WTC11 (cell line): ENCODE data around the gene TWIST2. TPM values are rescaled to one million over a fixed set of nuclear protein-coding genes. Genes with fewer than 3 reads are reported as not detected.

Source experiments
- ATAC-seq: fragments of 200-7000 bp; cut with Tn5 transposase; 2 replicates; pipeline ENCODE4 v1.10.0; 2021; ENCODE audit warnings: mild to moderate bottlenecking, moderate library complexity
- CTCF ChIA-PET: fragments of 300-600 bp; sonication (Branson Sonifier 250); formaldehyde crosslinking; loops from one replicate; lab custom pipeline; 2021; ENCODE audit warnings: antibody characterized with exemption; lab: Charles Lee
- POLR2A ChIA-PET: fragments of 350-600 bp; sonication (Branson Sonifier 250); formaldehyde crosslinking; loops from one replicate; lab custom pipeline; 2021; ENCODE audit warnings: antibody characterized with exemption; lab: Charles Lee
- DNase-seq: peaks from one replicate; pipeline ENCODE4 v3.0.0; 2021; ENCODE audit warnings: low spot score
- H3K27ac Mint-ChIP-seq: 2 replicates; pipeline ENCODE4 v1.8.0; 2021; ENCODE audit warnings: mixed read lengths
- H3K27me3 Mint-ChIP-seq: 2 replicates; pipeline ENCODE4 v1.8.0; 2021; ENCODE audit warnings: low read depth, mild to moderate bottlenecking, moderate library complexity, mixed read lengths
- H3K36me3 Mint-ChIP-seq: 2 replicates; pipeline ENCODE4 v1.8.0; 2021; ENCODE audit warnings: mixed read lengths
- H3K4me1 Mint-ChIP-seq: 2 replicates; pipeline ENCODE4 v1.8.0; 2022; ENCODE audit warnings: mixed read lengths
- H3K4me3 Mint-ChIP-seq: 2 replicates; pipeline ENCODE4 v1.8.0; 2021; ENCODE audit warnings: mild to moderate bottlenecking, moderate library complexity, mixed read lengths
- H3K9me3 Mint-ChIP-seq: 2 replicates; pipeline ENCODE4 v1.8.0; 2021; ENCODE audit warnings: mixed read lengths
- ATF1 ChIP-seq: sonication (generic); formaldehyde crosslinking; IDR thresholded peaks from 2 replicates; pipeline ENCODE4 v1.8.1; 2023; ENCODE audit warnings: mild to moderate bottlenecking, moderate library complexity, missing genetic modification reagents
- CBFB ChIP-seq: sonication (generic); formaldehyde crosslinking; IDR thresholded peaks from 2 replicates; pipeline ENCODE4 v1.8.1; 2022; ENCODE audit warnings: mild to moderate bottlenecking, low read depth, missing genetic modification reagents
- EMX1 ChIP-seq: fragments of 250-450 bp; sonication (Bioruptor Pico); IDR thresholded peaks from 2 replicates; pipeline ENCODE4 v1.8.0; 2021; ENCODE audit warnings: mild to moderate bottlenecking
- FOXP1 ChIP-seq: sonication (generic); formaldehyde crosslinking; IDR thresholded peaks from 2 replicates; pipeline ENCODE4 v1.8.0; 2022; ENCODE audit warnings: missing genetic modification reagents, mild to moderate bottlenecking, moderate library complexity, borderline replicate concordance
- GABPB1 ChIP-seq: sonication (generic); formaldehyde crosslinking; IDR thresholded peaks from 2 replicates; pipeline ENCODE4 v1.8.1; 2023; ENCODE audit warnings: mild to moderate bottlenecking, missing genetic modification reagents
- IRF2 ChIP-seq: sonication (generic); formaldehyde crosslinking; IDR thresholded peaks from 2 replicates; pipeline ENCODE4 v1.8.0; 2022; ENCODE audit warnings: low read depth, missing genetic modification reagents, borderline replicate concordance
- JAZF1 ChIP-seq: fragments of 250-450 bp; sonication (Bioruptor Pico); IDR thresholded peaks from 2 replicates; pipeline ENCODE4 v1.9.0; 2021; ENCODE audit warnings: moderate library complexity, mild to moderate bottlenecking, inconsistent platforms
- NR1H2 ChIP-seq: sonication (generic); formaldehyde crosslinking; IDR thresholded peaks from 2 replicates; pipeline ENCODE4 v1.9.0; 2021; ENCODE audit warnings: mild to moderate bottlenecking, moderate library complexity, missing genetic modification reagents
- PRRX2 ChIP-seq: fragments of 250-450 bp; sonication (Bioruptor Pico); IDR thresholded peaks from 2 replicates; pipeline ENCODE4 v1.8.0; 2021; ENCODE audit warnings: mild to moderate bottlenecking
- SOX15 ChIP-seq: fragments of 250-450 bp; sonication (Bioruptor Pico); IDR thresholded peaks from 2 replicates; pipeline ENCODE4 v1.9.0; 2021; ENCODE audit warnings: mild to moderate bottlenecking
- TCF7 ChIP-seq: sonication (generic); formaldehyde crosslinking; IDR thresholded peaks from 2 replicates; pipeline ENCODE4 v1.8.0; 2022; ENCODE audit warnings: mild to moderate bottlenecking, low read depth, missing genetic modification reagents, moderate library complexity
- TP53 ChIP-seq: sonication (generic); formaldehyde crosslinking; IDR thresholded peaks from 2 replicates; pipeline ENCODE4 v1.8.1; 2023; ENCODE audit warnings: mild to moderate bottlenecking, missing genetic modification reagents
- ZNF416 ChIP-seq: fragments of 250-450 bp; sonication (Bioruptor Pico); IDR thresholded peaks from 2 replicates; pipeline ENCODE4 v1.9.0; 2021; ENCODE audit warnings: mild to moderate bottlenecking, inconsistent platforms
- total RNA-seq: library from RNA; stranded (reverse); gene quantifications from 3 replicates; pipeline ENCODE4 v1.2.3, GENCODE V29; 2021
- TF ChIP-seq, protein P1 (sequence below): sonication (generic); formaldehyde crosslinking; IDR thresholded peaks from 2 replicates; pipeline ENCODE4 v1.8.1; 2022; ENCODE audit warnings: low read depth, mild to moderate bottlenecking, moderate library complexity, missing genetic modification reagents, borderline replicate concordance
- TF ChIP-seq, protein P2 (sequence below): sonication (generic); formaldehyde crosslinking; IDR thresholded peaks from 2 replicates; pipeline ENCODE4 v1.8.0; 2022; ENCODE audit warnings: missing genetic modification reagents
- TF ChIP-seq, protein P3 (sequence below): fragments of 250-450 bp; sonication (Bioruptor Pico); conservative IDR thresholded peaks from 2 replicates; pipeline ENCODE4 v1.9.0; 2021; ENCODE audit warnings: mild to moderate bottlenecking
- TF ChIP-seq, protein P4 (sequence below): sonication (generic); formaldehyde crosslinking; IDR thresholded peaks from 2 replicates; pipeline ENCODE4 v1.8.1; 2023; ENCODE audit warnings: mild to moderate bottlenecking, missing genetic modification reagents
- TF ChIP-seq, protein P5 (sequence below): sonication (generic); formaldehyde crosslinking; IDR thresholded peaks from 2 replicates; pipeline ENCODE4 v1.8.0; 2022; ENCODE audit warnings: mild to moderate bottlenecking, missing genetic modification reagents
- TF ChIP-seq, protein P6 (sequence below): sonication (generic); formaldehyde crosslinking; IDR thresholded peaks from 2 replicates; pipeline ENCODE4 v1.8.1; 2022; ENCODE audit warnings: mild to moderate bottlenecking, moderate library complexity, missing genetic modification reagents
- TF ChIP-seq, protein P7 (sequence below): fragments of 250-450 bp; sonication (Bioruptor Pico); IDR thresholded peaks from 2 replicates; pipeline ENCODE4 v1.9.0; 2021; ENCODE audit warnings: mild to moderate bottlenecking
- TF ChIP-seq, protein P8 (sequence below): sonication (generic); formaldehyde crosslinking; IDR thresholded peaks from 2 replicates; pipeline ENCODE4 v1.8.1; 2023; ENCODE audit warnings: mild to moderate bottlenecking, missing genetic modification reagents, moderate library complexity
- TF ChIP-seq, protein P9 (sequence below): sonication (generic); formaldehyde crosslinking; IDR thresholded peaks from 2 replicates; pipeline ENCODE4 v1.8.0; 2022; ENCODE audit warnings: mild to moderate bottlenecking, missing genetic modification reagents

The TWIST2 gene
- total RNA-seq, 1 experiment from 2014 or later: 5.7 TPM

DNA sequence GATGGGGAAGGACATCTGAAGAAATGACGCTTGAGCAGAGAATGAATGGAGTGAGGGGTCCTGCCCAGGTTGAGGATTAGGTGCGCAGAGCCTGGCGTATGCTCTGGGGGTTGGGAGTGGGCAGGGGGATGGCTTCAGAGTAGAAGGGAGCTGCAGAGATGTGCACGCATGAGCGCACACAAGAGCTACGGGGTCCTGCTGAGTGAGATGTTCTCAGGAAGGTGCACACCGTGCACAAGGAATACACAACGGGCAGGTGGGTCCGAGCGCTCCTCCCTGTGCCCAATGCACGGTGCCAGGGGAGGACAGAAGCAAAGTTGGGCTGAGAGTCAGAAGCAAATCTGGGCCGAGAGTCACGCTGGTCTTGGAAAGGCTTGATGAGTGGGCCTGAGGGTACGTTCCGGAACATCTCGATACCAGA lies 25.5 kb downstream of the TWIST2 start (continued):
- no peak for TF ChIP-seq SOX15
- TF ChIP-seq, protein P1, sequence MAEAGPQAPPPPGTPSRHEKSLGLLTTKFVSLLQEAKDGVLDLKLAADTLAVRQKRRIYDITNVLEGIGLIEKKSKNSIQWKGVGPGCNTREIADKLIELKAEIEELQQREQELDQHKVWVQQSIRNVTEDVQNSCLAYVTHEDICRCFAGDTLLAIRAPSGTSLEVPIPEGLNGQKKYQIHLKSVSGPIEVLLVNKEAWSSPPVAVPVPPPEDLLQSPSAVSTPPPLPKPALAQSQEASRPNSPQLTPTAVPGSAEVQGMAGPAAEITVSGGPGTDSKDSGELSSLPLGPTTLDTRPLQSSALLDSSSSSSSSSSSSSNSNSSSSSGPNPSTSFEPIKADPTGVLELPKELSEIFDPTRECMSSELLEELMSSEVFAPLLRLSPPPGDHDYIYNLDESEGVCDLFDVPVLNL: no peak

DNA sequence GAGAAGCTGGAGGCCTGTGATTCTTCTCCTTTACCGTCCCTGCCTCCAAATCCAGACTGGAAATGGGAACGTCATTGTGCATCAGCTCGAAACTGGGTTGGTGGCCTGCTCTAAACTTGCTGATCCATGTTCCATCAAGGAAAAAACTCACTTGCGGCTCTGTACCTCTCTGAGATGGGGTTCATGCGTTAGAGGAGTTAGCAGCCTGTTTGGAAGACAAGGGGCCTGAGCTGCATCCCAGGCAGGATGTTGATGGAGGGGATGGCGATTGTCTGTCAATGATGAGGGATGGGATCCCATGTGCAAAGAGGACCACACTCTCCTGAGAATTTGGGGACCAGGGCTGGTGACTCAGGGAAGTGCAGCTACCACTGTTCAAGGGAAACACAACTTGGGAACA lies 26.0 kb downstream of the TWIST2 start:
- DNase-seq: no peak
- POLR2A ChIA-PET: interaction anchor here (0.6 kb wide), 1 partner anchor 1152 kb away, joined by 3 read pairs; no protein-coding TSS in a partner anchor
- no peaks in the 10 kb centered on the region for H3K27me3 Mint-ChIP-seq

More for the DNA sequence above, 26.0 kb downstream of the TWIST2 start:
- no peak overlapping the region for H3K27ac Mint-ChIP-seq
- CTCF ChIA-PET: interaction anchor here (0.6 to 1.2 kb wide), 3 partner anchors 26 to 145 kb away, joined by 3 to 4 read pairs (median 4); partner anchors contain the start of gene TWIST2
- no peaks in the 10 kb centered on the region for H3K4me1 Mint-ChIP-seq
- ATAC-seq: no peak
- H3K9me3 Mint-ChIP-seq: no peaks in the 10 kb centered on the region; the same call in 1 of the 2 replicates
- H3K36me3 Mint-ChIP-seq: no peaks in the 10 kb centered on the region
- no peak overlapping the region for H3K4me3 Mint-ChIP-seq
- TF ChIP-seq, protein P2, sequence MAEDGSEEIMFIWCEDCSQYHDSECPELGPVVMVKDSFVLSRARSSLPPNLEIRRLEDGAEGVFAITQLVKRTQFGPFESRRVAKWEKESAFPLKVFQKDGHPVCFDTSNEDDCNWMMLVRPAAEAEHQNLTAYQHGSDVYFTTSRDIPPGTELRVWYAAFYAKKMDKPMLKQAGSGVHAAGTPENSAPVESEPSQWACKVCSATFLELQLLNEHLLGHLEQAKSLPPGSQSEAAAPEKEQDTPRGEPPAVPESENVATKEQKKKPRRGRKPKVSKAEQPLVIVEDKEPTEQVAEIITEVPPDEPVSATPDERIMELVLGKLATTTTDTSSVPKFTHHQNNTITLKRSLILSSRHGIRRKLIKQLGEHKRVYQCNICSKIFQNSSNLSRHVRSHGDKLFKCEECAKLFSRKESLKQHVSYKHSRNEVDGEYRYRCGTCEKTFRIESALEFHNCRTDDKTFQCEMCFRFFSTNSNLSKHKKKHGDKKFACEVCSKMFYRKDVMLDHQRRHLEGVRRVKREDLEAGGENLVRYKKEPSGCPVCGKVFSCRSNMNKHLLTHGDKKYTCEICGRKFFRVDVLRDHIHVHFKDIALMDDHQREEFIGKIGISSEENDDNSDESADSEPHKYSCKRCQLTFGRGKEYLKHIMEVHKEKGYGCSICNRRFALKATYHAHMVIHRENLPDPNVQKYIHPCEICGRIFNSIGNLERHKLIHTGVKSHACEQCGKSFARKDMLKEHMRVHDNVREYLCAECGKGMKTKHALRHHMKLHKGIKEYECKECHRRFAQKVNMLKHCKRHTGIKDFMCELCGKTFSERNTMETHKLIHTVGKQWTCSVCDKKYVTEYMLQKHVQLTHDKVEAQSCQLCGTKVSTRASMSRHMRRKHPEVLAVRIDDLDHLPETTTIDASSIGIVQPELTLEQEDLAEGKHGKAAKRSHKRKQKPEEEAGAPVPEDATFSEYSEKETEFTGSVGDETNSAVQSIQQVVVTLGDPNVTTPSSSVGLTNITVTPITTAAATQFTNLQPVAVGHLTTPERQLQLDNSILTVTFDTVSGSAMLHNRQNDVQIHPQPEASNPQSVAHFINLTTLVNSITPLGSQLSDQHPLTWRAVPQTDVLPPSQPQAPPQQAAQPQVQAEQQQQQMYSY (CRISPR knock-in tag): no peak
- TF ChIP-seq, protein P3, sequence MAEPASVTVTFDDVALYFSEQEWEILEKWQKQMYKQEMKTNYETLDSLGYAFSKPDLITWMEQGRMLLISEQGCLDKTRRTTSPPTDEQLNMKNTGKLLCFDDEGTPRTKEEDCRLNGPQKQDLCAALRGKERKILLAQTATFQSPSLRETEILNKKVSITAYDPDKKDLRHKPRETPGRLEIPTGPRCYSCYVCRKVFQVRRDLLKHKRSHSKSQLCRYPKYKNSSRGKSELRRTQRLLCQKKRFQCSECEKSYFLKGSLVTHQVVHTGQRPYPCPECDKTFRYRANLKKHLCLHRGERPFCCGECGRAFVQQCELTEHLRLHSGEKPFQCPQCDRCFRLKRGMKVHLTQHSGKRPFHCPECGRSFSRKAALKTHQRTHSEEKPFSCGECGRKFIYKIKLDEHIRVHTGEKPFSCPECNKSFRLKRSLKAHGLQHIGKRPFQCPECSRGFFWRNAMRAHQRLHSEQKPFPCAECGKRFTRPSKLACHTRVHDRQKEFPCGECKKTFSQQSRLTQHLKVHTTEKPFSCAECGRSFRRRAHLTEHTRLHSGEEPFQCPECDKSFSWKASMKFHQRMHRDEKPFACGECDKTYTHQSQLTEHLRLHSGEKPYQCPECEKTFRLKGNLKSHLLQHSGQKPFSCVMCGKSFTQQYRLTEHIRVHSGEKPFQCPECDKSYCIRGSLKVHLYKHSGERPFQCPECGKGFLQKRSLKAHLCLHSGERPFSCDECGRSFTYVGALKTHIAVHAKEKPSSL (CRISPR knock-in tag): no peak
- TF ChIP-seq, protein P4, sequence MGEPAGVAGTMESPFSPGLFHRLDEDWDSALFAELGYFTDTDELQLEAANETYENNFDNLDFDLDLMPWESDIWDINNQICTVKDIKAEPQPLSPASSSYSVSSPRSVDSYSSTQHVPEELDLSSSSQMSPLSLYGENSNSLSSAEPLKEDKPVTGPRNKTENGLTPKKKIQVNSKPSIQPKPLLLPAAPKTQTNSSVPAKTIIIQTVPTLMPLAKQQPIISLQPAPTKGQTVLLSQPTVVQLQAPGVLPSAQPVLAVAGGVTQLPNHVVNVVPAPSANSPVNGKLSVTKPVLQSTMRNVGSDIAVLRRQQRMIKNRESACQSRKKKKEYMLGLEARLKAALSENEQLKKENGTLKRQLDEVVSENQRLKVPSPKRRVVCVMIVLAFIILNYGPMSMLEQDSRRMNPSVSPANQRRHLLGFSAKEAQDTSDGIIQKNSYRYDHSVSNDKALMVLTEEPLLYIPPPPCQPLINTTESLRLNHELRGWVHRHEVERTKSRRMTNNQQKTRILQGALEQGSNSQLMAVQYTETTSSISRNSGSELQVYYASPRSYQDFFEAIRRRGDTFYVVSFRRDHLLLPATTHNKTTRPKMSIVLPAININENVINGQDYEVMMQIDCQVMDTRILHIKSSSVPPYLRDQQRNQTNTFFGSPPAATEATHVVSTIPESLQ (CRISPR knock-in tag): no peak
- no peak for TF ChIP-seq TP53 (CRISPR knock-in tag)
- no peak for TF ChIP-seq ZNF416 (CRISPR knock-in tag)
- no peak for TF ChIP-seq FOXP1
- no peak for TF ChIP-seq CBFB
- TF ChIP-seq, protein P5, sequence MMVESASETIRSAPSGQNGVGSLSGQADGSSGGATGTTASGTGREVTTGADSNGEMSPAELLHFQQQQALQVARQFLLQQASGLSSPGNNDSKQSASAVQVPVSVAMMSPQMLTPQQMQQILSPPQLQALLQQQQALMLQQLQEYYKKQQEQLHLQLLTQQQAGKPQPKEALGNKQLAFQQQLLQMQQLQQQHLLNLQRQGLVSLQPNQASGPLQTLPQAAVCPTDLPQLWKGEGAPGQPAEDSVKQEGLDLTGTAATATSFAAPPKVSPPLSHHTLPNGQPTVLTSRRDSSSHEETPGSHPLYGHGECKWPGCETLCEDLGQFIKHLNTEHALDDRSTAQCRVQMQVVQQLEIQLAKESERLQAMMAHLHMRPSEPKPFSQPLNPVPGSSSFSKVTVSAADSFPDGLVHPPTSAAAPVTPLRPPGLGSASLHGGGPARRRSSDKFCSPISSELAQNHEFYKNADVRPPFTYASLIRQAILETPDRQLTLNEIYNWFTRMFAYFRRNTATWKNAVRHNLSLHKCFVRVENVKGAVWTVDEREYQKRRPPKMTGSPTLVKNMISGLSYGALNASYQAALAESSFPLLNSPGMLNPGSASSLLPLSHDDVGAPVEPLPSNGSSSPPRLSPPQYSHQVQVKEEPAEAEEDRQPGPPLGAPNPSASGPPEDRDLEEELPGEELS (CRISPR knock-in tag): no peak
- TF ChIP-seq, protein P6, sequence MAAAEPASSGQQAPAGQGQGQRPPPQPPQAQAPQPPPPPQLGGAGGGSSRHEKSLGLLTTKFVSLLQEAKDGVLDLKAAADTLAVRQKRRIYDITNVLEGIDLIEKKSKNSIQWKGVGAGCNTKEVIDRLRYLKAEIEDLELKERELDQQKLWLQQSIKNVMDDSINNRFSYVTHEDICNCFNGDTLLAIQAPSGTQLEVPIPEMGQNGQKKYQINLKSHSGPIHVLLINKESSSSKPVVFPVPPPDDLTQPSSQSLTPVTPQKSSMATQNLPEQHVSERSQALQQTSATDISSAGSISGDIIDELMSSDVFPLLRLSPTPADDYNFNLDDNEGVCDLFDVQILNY (CRISPR knock-in tag): no peak
- no peak for TF ChIP-seq EMX1 (CRISPR knock-in tag)
- no peak for TF ChIP-seq PRRX2 (CRISPR knock-in tag)
- TF ChIP-seq ATF1 (CRISPR knock-in tag): no peak
- TF ChIP-seq NR1H2 (CRISPR knock-in tag): no peak
- TF ChIP-seq JAZF1: no peak
- TF ChIP-seq, protein P7, sequence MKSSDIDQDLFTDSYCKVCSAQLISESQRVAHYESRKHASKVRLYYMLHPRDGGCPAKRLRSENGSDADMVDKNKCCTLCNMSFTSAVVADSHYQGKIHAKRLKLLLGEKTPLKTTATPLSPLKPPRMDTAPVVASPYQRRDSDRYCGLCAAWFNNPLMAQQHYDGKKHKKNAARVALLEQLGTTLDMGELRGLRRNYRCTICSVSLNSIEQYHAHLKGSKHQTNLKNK (CRISPR knock-in tag): no peak
- TF ChIP-seq, protein P8, sequence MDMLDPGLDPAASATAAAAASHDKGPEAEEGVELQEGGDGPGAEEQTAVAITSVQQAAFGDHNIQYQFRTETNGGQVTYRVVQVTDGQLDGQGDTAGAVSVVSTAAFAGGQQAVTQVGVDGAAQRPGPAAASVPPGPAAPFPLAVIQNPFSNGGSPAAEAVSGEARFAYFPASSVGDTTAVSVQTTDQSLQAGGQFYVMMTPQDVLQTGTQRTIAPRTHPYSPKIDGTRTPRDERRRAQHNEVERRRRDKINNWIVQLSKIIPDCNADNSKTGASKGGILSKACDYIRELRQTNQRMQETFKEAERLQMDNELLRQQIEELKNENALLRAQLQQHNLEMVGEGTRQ (CRISPR knock-in tag): no peak
- TF ChIP-seq, protein P9, sequence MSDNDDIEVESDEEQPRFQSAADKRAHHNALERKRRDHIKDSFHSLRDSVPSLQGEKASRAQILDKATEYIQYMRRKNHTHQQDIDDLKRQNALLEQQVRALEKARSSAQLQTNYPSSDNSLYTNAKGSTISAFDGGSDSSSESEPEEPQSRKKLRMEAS (CRISPR knock-in tag): no peak
- no peak for TF ChIP-seq GABPB1 (CRISPR knock-in tag)
- TF ChIP-seq IRF2 (CRISPR knock-in tag): no peak
- TF ChIP-seq TCF7 (CRISPR knock-in tag): no peak
